Smooth muscle cell (in vitro differentiated cells): Measurements from ENCODE around the gene OAF. TPM values are rescaled to one million over a fixed set of nuclear protein-coding genes. Genes with fewer than 3 reads are reported as not detected.
A peak's percentile ranks its signal among the peaks of the same experiment; 100 is the strongest.

Experiments
- DNase-seq: peaks from one replicate; lab custom pipeline; 2025; ENCODE audit not compliant: unreplicated experiment; lab: John Stamatoyannopoulos, UW
- H2AFZ ChIP-seq: fragments of 200-600 bp; sonication (generic); 2 replicates; pipeline ENCODE4 v1.6.0; 2016; ENCODE audit warnings: antibody characterized with exemption, low read depth, mild to moderate bottlenecking
- H3F3A ChIP-seq: fragments of 200-600 bp; sonication (generic); 2 replicates; pipeline ENCODE4 v1.6.0; 2017; ENCODE audit warnings: antibody characterized with exemption, low read depth
- H3K27ac ChIP-seq: fragments of 200-600 bp; sonication (generic); 2 replicates; pipeline ENCODE4 v1.5.1; 2016; ENCODE audit warnings: low read depth, mild to moderate bottlenecking
- H3K27me3 ChIP-seq: fragments of 200-600 bp; sonication (generic); 2 replicates; pipeline ENCODE4 v1.6.1; 2016; ENCODE audit warnings: low read depth, mild to moderate bottlenecking
- H3K36me3 ChIP-seq: fragments of 200-600 bp; sonication (generic); 2 replicates; pipeline ENCODE4 v1.5.1; 2016; ENCODE audit warnings: low read depth
- H3K4me1 ChIP-seq: fragments of 200-600 bp; sonication (generic); 2 replicates; pipeline ENCODE4 v1.5.1; 2016; ENCODE audit warnings: low read depth
- H3K4me2 ChIP-seq: fragments of 200-600 bp; sonication (generic); 2 replicates; pipeline ENCODE4 v1.6.0; 2016; ENCODE audit warnings: mild to moderate bottlenecking
- H3K4me3 ChIP-seq: fragments of 200-600 bp; sonication (generic); 2 replicates; pipeline ENCODE4 v1.5.1; 2016; ENCODE audit warnings: mild to moderate bottlenecking
- H3K79me2 ChIP-seq: fragments of 200-600 bp; sonication (generic); 2 replicates; pipeline ENCODE4 v1.6.0; 2016; ENCODE audit warnings: low read depth, mild to moderate bottlenecking
- H3K9ac ChIP-seq: fragments of 200-600 bp; sonication (generic); 2 replicates; pipeline ENCODE4 v1.6.0; 2016; ENCODE audit warnings: low read depth
- H3K9me3 ChIP-seq: fragments of 200-600 bp; sonication (generic); replicated peaks from 2 replicates; pipeline ENCODE4 v1.5.1; 2016; ENCODE audit warnings: low read depth
- H4K20me1 ChIP-seq: fragments of 200-600 bp; sonication (generic); 2 replicates; pipeline ENCODE4 v1.6.0; 2016; ENCODE audit warnings: low read depth
- WGBS: methylation state at CpG from one replicate; pipeline ENCODE4 v1.1.7; 2016; ENCODE audit warnings: low lambda C conversion rate; 5-methylcytosine and 5-hydroxymethylcytosine counted together
- polyA plus RNA-seq: library from polyadenylated mRNA; unstranded; fragments of >200 nt; fragmentation: Nextera tagmentation; extraction: Ambion mirVana; gene quantifications from 2 replicates; pipeline ENCODE4 v1.2.1, GENCODE V29; 2016
- total RNA-seq: library from RNA; depleted of rRNA; stranded (reverse); fragments of >200 nt; gene quantifications from 2 replicates; pipeline ENCODE4 v1.2.3, GENCODE V29; 2014
- TF ChIP-seq, protein P1 (sequence below): fragments of 200-600 bp; sonication (generic); IDR thresholded peaks from 2 replicates; pipeline ENCODE4 v1.5.1; 2017; ENCODE audit warnings: borderline replicate concordance, mild to moderate bottlenecking, antibody characterized with exemption; ENCODE audit not compliant: insufficient read depth, poor library complexity, severe bottlenecking

Gene OAF
- total and polyA plus RNA-seq, 2 experiments from 2014 or later, result 41.6 to 112 TPM

DNA sequence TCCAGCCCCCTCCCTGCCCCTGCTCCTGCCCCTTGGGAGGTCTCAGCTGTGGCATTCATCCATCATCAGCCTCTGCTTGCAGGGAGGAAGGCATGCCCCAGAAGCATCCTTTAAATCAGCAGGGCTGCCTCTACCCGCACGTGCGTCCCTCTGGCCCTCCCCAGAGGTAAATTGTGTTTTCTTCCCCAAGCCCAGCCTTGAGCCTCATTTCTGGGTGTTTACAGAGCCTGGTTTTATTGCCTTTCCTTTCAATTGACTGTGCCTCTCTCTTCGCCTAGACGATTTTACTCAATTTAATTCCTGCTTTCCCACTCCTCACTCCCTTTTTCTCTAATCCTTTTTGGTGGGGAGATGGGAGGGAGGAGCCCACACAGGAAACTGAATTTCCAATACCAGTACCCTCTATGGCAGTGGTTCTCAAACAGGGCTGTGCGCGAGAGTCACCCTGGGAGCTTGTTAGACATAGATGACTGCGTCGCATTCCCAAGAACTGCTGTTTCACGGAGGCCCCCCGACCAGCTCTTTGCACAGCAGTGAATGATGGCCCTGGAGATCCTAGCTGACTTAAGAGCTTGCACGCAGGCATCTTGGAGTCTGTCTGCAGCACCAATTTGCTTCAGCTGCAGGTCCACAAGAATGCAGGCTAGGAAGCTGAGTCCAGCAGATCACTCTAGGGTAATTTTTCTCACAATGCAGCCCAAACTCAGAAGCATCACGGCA is 15.1 kb upstream of the OAF start:
- TF ChIP-seq, protein P1, sequence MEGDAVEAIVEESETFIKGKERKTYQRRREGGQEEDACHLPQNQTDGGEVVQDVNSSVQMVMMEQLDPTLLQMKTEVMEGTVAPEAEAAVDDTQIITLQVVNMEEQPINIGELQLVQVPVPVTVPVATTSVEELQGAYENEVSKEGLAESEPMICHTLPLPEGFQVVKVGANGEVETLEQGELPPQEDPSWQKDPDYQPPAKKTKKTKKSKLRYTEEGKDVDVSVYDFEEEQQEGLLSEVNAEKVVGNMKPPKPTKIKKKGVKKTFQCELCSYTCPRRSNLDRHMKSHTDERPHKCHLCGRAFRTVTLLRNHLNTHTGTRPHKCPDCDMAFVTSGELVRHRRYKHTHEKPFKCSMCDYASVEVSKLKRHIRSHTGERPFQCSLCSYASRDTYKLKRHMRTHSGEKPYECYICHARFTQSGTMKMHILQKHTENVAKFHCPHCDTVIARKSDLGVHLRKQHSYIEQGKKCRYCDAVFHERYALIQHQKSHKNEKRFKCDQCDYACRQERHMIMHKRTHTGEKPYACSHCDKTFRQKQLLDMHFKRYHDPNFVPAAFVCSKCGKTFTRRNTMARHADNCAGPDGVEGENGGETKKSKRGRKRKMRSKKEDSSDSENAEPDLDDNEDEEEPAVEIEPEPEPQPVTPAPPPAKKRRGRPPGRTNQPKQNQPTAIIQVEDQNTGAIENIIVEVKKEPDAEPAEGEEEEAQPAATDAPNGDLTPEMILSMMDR, result no peak
- peak overlapping the region; percentile 62 for H3K27ac ChIP-seq

GRCh38 chr11:120196826-120197225 is 14.0 kb upstream of the OAF start:
- Histone ChIP-seq H3K36me3 (no peaks in the 10 kb centered on the region), H3K4me3 (no peak overlapping the region), H3K4me2 (peak overlapping the region; percentile 16), H3K79me2 (no peaks in the 10 kb centered on the region), H3K9ac (no peak overlapping the region), H3K9me3 (no peaks in the 10 kb centered on the region), H4K20me1 (no peaks in the 10 kb centered on the region), H3F3A (no peaks in the 10 kb centered on the region), H2AFZ (peak overlapping the region; percentile 69), H3K27ac (peak overlapping the region; percentile 62), H3K27me3 (no peaks in the 10 kb centered on the region), H3K4me1 (peaks cover 28% of the 10 kb centered on the region)
- DNase-seq, result no peak
- TF ChIP-seq, protein P1, result no peak
- 70% methylated on average over 6 of the region's 6 CpGs for WGBS

More for the DNA sequence above, 15.1 kb upstream of the OAF start:
- WGBS, result 19% methylated on average over 13 of the region's 13 CpGs
- no peaks in the 10 kb centered on the region for H3K9me3 ChIP-seq
- peak overlapping the region; percentile 51 for H3K4me2 ChIP-seq
- peaks cover 28% of the 10 kb centered on the region for H3K4me1 ChIP-seq
- DNase-seq, result no peak
- no peaks in the 10 kb centered on the region for H3K79me2 ChIP-seq
- H3K9ac ChIP-seq, result no peak overlapping the region
- H3K4me3 ChIP-seq, result no peak overlapping the region
- no peaks in the 10 kb centered on the region for H3K27me3 ChIP-seq
- H3K36me3 ChIP-seq, result no peaks in the 10 kb centered on the region
- no peaks in the 10 kb centered on the region for H3F3A ChIP-seq
- no peaks in the 10 kb centered on the region for H4K20me1 ChIP-seq
- H2AFZ ChIP-seq, result no peak overlapping the region

DNA sequence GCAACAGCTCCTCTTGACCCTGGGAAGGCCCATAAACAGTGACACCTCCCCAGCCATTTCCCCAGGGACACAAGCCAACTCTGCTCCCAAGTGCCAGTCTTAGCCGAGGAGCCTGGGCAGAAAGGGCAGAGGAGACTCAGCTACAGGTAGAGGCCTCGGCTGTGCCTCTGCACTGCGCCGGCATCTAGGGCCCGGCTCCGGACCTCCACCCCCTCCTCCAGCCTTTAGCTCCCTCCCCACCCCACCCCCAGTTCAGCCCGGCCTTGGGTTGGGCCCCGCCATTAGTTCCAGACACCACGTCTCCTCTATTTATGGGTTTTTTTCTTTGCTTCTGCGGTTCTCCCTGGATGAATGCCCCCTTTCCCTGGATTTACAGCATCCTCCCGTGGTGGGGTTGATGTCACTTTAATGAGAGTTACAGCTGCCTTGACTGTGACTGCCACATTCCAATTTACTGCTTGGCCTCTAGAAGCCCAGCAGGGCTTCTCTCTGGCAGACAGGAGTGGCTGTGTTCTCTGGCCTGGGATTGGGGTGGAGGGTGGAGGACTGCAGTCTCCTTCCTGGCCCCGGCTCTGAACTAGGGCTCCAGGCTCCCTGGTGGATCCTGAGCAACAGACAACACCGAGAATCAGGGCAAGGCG is 13.5 kb upstream of the OAF start:
- DNase-seq, result no peak
- H3K36me3 ChIP-seq, result no peaks in the 10 kb centered on the region
- H3K4me2 ChIP-seq, result peak overlapping the region; percentile 44
- H3K9me3 ChIP-seq, result no peaks in the 10 kb centered on the region
- no peak overlapping the region for H3K4me3 ChIP-seq
- no peak overlapping the region for H3K9ac ChIP-seq
- WGBS, result 14% methylated on average over 14 of the region's 14 CpGs
- TF ChIP-seq, protein P1, result no peak
- H3K79me2 ChIP-seq, result no peaks in the 10 kb centered on the region
- peak overlapping the region; percentile 69 for H2AFZ ChIP-seq
- no peaks in the 10 kb centered on the region for H3F3A ChIP-seq
- H3K4me1 ChIP-seq, result peaks cover 28% of the 10 kb centered on the region
- no peaks in the 10 kb centered on the region for H4K20me1 ChIP-seq
- peak overlapping the region; percentile 62 for H3K27ac ChIP-seq
- no peaks in the 10 kb centered on the region for H3K27me3 ChIP-seq
